ENCODE measurements around the gene GIPC3.
"Not testable (repeated sequence)": the region's sequence is repeated elsewhere in the genome, so short reads cannot be mapped to it uniquely, and the experiment has no call there.

GRCh38 chr19:3570042-3570441 is 15.2 kb upstream of the GIPC3 start:
- not testable (repeated sequence) for TF ChIP-seq CTCF, EP300 (IDR thresholded peaks at IDR 0.05)

Measured in ovary (tissue), 3 donors.